ENCODE measurements around the gene PLA2G6.

DNA sequence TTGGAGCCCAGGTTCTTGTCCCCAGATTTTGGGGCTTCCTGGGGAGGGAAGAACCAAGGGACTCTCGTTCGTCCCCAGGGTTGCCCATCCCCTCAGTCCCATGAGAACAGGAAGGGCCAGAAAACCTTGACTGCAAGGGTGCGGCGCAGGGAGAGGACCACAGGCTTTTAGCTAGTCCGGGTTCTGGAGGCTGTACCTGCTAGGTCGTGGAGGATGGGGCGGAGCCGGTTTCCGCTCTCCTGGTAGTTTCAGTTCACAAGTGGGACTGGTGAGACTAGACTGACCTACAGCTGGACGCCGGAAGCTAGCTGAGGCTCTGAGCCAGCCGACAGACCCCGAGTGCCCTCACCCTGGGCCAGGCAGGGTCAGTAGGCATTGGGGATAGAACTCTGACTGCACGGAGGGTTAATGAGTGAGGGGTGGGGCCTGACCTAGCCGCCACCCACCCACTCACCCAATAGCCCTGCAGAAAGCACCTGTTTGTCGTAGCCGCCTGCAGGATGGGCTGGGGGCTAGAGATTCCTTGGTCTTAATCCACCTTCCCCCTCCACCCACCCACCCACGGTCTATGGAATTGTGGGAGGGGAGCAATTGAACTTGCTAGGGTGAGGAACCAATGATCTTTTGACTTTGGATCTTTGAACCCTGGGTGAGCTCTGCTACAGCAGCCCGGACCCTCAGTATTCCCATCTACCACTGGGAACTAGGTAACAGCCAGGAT lies 21.6 kb upstream of the PLA2G6 start:
- TF ChIP-seq CTCF (conservative IDR thresholded peaks at IDR 0.05; ENCODE audit: low read depth, low read length): no peak
- TF ChIP-seq EZH2phosphoT487 (IDR thresholded peaks at IDR 0.05; ENCODE audit: borderline replicate concordance, low read length): no peak

Data from PC-3 (cell line).